HEK293T (cell line): ENCODE measurements around the gene HUS1.

Source experiments
- ARNT ChIP-seq: fragments of 450-650 bp; IDR thresholded peaks from 2 replicates; pipeline ENCODE4 v1.6.1; 2017; ENCODE audit warnings: mild to moderate bottlenecking
- BHLHE40 ChIP-seq: fragments of 450-650 bp; IDR thresholded peaks from 2 replicates; pipeline ENCODE4 v1.6.1; 2016; ENCODE audit warnings: mild to moderate bottlenecking, moderate library complexity, borderline replicate concordance
- CTBP1 ChIP-seq: fragments of 450-650 bp; IDR thresholded peaks from 2 replicates; pipeline ENCODE4 v1.6.1; 2016; ENCODE audit warnings: borderline replicate concordance
- ELF4 ChIP-seq: fragments of 450-650 bp; IDR thresholded peaks from 2 replicates; pipeline ENCODE4 v1.6.1; 2017; ENCODE audit warnings: antibody characterized with exemption
- FOXA1 ChIP-seq: fragments of 450-650 bp; IDR thresholded peaks from 2 replicates; pipeline ENCODE4 v1.6.1; 2016; ENCODE audit warnings: mild to moderate bottlenecking
- FOXK2 ChIP-seq: fragments of 450-650 bp; IDR thresholded peaks from 2 replicates; pipeline ENCODE4 v1.6.1; 2016; ENCODE audit warnings: mild to moderate bottlenecking
- FOXM1 ChIP-seq: fragments of 450-650 bp; IDR thresholded peaks from 2 replicates; pipeline ENCODE4 v1.6.1; 2017; ENCODE audit warnings: mild to moderate bottlenecking, borderline replicate concordance
- L3MBTL2 ChIP-seq: fragments of 450-650 bp; conservative IDR thresholded peaks from 2 replicates; pipeline ENCODE4 v1.6.1; 2016; ENCODE audit warnings: mild to moderate bottlenecking
- LEF1 ChIP-seq: fragments of 450-650 bp; IDR thresholded peaks from 2 replicates; pipeline ENCODE4 v1.6.1; 2017; ENCODE audit warnings: mild to moderate bottlenecking, borderline replicate concordance
- SP1 ChIP-seq: fragments of 450-650 bp; IDR thresholded peaks from 2 replicates; pipeline ENCODE4 v1.6.1; 2017
- SUZ12 ChIP-seq: fragments of 450-650 bp; IDR thresholded peaks from 2 replicates; pipeline ENCODE4 v1.6.1; 2016; ENCODE audit warnings: mild to moderate bottlenecking
- TARDBP ChIP-seq: fragments of 450-650 bp; IDR thresholded peaks from 2 replicates; pipeline ENCODE4 v1.6.1; 2016
- ZNF384 ChIP-seq: fragments of 450-650 bp; IDR thresholded peaks from 2 replicates; pipeline ENCODE4 v1.6.1; 2016
- TF ChIP-seq, protein P1 (sequence below): fragments of 450-650 bp; IDR thresholded peaks from 2 replicates; pipeline ENCODE4 v1.6.1; 2016

DNA sequence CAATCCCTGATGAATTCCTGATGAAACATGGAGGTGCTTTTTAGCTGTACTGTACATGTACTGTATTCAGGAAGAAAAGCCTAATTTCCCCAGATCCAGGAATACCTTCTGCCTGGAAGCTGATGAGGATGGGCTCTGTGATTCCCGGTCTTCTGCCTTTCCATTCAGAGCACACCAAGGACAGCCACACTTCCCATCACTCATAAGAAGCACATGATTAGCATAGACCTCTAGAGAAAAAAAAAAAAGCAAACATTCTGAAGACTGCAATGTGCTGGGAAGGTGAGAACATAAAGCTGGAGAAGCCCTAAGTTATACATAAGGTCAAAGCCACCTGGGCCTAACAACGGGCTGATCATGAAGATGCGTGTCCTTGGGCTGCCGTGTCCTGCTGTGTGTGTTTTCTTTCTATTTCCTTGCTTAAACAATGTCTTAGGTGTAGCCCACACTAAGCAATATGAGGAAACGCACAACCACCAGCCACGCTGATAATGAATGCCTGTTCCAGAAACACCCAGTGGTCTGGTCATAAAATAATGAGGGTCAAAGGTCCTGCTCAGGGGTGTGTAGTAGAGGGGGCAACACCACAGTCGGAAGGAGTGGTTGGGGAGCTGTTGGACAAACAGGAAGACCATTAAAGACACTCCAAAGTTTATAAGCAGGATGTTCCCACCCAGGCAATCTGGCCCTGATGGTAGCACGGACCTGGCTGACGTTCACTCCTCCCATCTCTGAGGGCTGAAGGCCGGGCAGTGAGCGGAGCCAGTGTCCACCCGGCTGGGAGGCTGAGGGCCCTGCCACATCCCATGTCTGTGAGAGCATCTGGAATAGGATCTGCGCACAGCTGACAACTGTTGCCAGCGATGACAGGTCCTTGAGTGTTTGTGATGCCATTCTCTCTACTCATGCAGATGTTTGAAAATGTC, 39.1 kb downstream of the HUS1 start:
- no peak for TF ChIP-seq SP1
- TF ChIP-seq ARNT: no peak
- TF ChIP-seq BHLHE40: no peak
- TF ChIP-seq TARDBP: no peak
- TF ChIP-seq SUZ12: no peak
- no peak for TF ChIP-seq L3MBTL2
- TF ChIP-seq, protein P1, sequence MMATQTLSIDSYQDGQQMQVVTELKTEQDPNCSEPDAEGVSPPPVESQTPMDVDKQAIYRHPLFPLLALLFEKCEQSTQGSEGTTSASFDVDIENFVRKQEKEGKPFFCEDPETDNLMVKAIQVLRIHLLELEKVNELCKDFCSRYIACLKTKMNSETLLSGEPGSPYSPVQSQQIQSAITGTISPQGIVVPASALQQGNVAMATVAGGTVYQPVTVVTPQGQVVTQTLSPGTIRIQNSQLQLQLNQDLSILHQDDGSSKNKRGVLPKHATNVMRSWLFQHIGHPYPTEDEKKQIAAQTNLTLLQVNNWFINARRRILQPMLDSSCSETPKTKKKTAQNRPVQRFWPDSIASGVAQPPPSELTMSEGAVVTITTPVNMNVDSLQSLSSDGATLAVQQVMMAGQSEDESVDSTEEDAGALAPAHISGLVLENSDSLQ: no peak
- TF ChIP-seq ZNF384: no peak
- no peak for TF ChIP-seq FOXK2
- no peak for TF ChIP-seq FOXA1
- no peak for TF ChIP-seq FOXM1
- TF ChIP-seq ELF4: no peak
- no peak for TF ChIP-seq LEF1
- TF ChIP-seq CTBP1: no peak
